ENCODE data around the gene ADRB1.

Gene ADRB1

GRCh38 chr10:114061789-114062188 lies 18.1 kb downstream of the ADRB1 start:
- TF ChIP-seq, protein P1, sequence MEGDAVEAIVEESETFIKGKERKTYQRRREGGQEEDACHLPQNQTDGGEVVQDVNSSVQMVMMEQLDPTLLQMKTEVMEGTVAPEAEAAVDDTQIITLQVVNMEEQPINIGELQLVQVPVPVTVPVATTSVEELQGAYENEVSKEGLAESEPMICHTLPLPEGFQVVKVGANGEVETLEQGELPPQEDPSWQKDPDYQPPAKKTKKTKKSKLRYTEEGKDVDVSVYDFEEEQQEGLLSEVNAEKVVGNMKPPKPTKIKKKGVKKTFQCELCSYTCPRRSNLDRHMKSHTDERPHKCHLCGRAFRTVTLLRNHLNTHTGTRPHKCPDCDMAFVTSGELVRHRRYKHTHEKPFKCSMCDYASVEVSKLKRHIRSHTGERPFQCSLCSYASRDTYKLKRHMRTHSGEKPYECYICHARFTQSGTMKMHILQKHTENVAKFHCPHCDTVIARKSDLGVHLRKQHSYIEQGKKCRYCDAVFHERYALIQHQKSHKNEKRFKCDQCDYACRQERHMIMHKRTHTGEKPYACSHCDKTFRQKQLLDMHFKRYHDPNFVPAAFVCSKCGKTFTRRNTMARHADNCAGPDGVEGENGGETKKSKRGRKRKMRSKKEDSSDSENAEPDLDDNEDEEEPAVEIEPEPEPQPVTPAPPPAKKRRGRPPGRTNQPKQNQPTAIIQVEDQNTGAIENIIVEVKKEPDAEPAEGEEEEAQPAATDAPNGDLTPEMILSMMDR (IDR thresholded peaks at IDR 0.05; ENCODE audit: insufficient read depth, missing control alignments) = no peak
- FAIRE-seq = no peak
- DNase-seq (ENCODE audit: insufficient read length, low spot score) = no peak

- TF ChIP-seq, protein P1 (IDR thresholded peaks at IDR 0.05; ENCODE audit: insufficient read depth, missing control alignments) = no peak
- FAIRE-seq = no peak
- no peak for DNase-seq (ENCODE audit: insufficient read length, low spot score)
Measured at GRCh38 chr10:114064151-114065048, 20.7 kb downstream of the ADRB1 start.

DNA sequence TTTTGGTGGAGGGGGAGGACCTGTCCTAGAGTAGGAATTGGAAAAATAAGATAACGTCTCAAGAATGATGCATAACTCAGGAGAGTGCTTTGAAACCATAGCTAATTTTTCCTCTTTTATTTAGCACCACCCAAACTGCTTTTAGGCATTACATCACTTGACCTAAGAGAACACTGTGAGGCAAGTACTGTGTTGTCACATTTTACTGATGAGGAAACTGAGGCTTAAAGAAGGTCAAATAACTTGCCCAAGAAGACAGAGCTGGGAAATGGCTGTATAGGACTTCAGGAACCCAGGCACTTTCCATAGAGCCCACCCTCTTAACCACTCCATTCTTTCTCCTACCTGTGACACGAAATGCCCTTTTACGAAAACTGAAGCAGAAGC lies 21.4 kb downstream of the ADRB1 start:
- FAIRE-seq (no peak), DNase-seq (ENCODE audit: insufficient read length, low spot score) (no peak)
- TF ChIP-seq, protein P1 (IDR thresholded peaks at IDR 0.05; ENCODE audit: insufficient read depth, missing control alignments) = no peak

DNA sequence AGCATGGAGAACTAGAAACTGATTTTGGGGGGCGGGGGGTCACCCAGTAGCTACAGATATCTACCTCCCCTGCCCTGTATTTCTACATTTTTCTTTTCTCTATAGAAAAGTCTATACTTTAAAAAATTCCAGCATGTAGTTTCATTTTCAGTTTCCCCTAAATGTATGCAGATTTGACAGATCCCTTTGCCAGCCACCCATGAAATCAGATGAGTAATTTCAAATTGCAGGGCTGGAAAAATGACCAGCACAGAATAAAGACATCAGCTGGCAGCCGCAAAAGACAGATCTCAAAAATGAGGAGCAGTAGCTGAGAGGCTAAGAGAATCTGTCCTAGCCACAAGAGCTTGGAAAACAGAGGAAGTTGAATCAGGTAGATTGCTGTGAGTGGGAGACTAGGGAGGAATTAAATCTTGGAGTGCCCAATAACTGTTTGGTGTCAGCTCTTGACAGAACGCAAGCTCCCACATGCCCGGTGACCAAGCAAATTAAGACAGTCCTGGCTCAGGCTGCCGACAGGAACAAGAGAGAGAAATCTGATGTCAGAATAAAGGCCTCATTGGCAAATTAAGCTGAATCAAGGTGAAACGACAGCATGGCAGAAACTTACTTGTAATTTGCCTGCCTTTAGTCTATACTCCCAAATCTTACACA lies 24.5 kb downstream of the ADRB1 start:
- FAIRE-seq (no peak), DNase-seq (ENCODE audit: insufficient read length, low spot score) (no peak)
- TF ChIP-seq, protein P1 (IDR thresholded peaks at IDR 0.05; ENCODE audit: insufficient read depth, missing control alignments) = no peak

- TF ChIP-seq, protein P1 (IDR thresholded peaks at IDR 0.05; ENCODE audit: insufficient read depth, missing control alignments) = no peak
- FAIRE-seq (no peak), DNase-seq (ENCODE audit: insufficient read length, low spot score) (no peak)
Measured at GRCh38 chr10:114070710-114071109, 27.0 kb downstream of the ADRB1 start.

DNA sequence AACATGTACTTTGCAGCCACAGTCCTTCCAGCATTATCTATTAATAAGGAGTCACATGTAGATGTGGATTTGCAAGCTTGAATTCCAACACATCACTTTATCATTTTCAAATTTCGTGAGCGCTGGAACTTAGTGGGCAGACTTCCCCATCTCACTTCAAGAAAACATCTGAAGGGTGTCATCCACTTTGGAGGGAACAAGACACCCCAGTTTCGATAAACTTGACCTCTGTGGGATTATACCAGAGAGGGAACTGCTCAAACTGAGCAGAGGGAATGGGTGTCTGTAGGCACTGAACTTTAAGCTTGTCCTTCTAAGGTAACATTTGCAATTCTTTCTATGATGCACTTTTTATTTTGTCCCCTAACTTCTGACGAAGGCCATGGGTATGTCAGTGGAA lies 27.5 kb downstream of the ADRB1 start:
- TF ChIP-seq, protein P1 (IDR thresholded peaks at IDR 0.05; ENCODE audit: insufficient read depth, missing control alignments) = no peak
- no peak for FAIRE-seq
- no peak for DNase-seq (ENCODE audit: insufficient read length, low spot score)

All from D721Med (cell line).